ENCODE results near the gene C1orf105.
A peak's percentile ranks its signal among the peaks of the same experiment; 100 is the strongest.

The C1orf105 gene

GRCh38 chr1:172442404-172442803, 21.9 kb downstream of the C1orf105 start:
- H3K27me3 ChIP-seq (replicated peaks; ENCODE audit: insufficient read depth, low read length): no peaks in the 10 kb centered on the region
- no peak overlapping the region for H3K27ac ChIP-seq (ENCODE audit: low read length)
- no peaks in the 10 kb centered on the region for H3K9me2 ChIP-seq (replicated peaks; ENCODE audit: insufficient read depth, low read length)
- no peaks in the 10 kb centered on the region for H3K9me3 ChIP-seq (replicated peaks; ENCODE audit: insufficient read depth, low read length)
- H3K79me2 ChIP-seq (ENCODE audit: low read length): peaks cover 27% of the 10 kb centered on the region
- TF ChIP-seq CTCF (IDR thresholded peaks at IDR 0.05; ENCODE audit: low read length): no peak
- no peak for TF ChIP-seq EZH2phosphoT487 (IDR thresholded peaks at IDR 0.05; ENCODE audit: low read length)
- no peak for TF ChIP-seq EZH2 (optimal IDR thresholded peaks at IDR 0.05; ENCODE audit: low read depth, low read length)
- H3K9ac ChIP-seq (ENCODE audit: low read length): no peak overlapping the region
- H3K36me3 ChIP-seq (replicated peaks; ENCODE audit: insufficient read depth, low read length): 0 out of 2 replicates have a peak, but pooled peaks cover 4% of the 10 kb centered on the region
- H4K20me1 ChIP-seq (ENCODE audit: insufficient read depth, low read length): no peaks in the 10 kb centered on the region
- no peaks in the 10 kb centered on the region for H3F3A ChIP-seq (ENCODE audit: insufficient read depth, low read length)
- peak overlapping the region; percentile 76; the same call in 1 of the 2 replicates for H3K4me2 ChIP-seq (ENCODE audit: low read depth, low read length)
- H3K4me3 ChIP-seq (ENCODE audit: low read length): no peak overlapping the region
- H3K4me1 ChIP-seq (ENCODE audit: low read length): peaks cover 7% of the 10 kb centered on the region
- no peak for DNase-seq
- H2AFZ ChIP-seq (ENCODE audit: low read length): no peak overlapping the region

- no peaks in the 10 kb centered on the region for H3K27me3 ChIP-seq (replicated peaks; ENCODE audit: insufficient read depth, low read length)
Observed at GRCh38 chr1:172442843-172443565, 22.5 kb downstream of the C1orf105 start.

GRCh38 chr1:172443666-172444453, 23.4 kb downstream of the C1orf105 start, which contains the start of gene PIGC:
TSS of gene PIGC (minus strand) at chr1:172444069. CDS start at chr1:172442622, 1,447 bp downstream.
- Histone ChIP-seq H3K9me2 (replicated peaks; ENCODE audit: insufficient read depth, low read length) (no peaks in the 10 kb centered on the region), H3K9ac (ENCODE audit: low read length) (peak within 1 kb of the TSS; percentile 84), H2AFZ (ENCODE audit: low read length) (peak within 1 kb of the TSS; percentile 88), H3K27me3 (replicated peaks; ENCODE audit: insufficient read depth, low read length) (no peaks in the 10 kb centered on the region), H3K4me1 (ENCODE audit: low read length) (peaks cover 7% of the 10 kb centered on the region), H3K4me2 (ENCODE audit: low read depth, low read length) (peak within 1 kb of the TSS; percentile 76), H3K36me3 (replicated peaks; ENCODE audit: insufficient read depth, low read length) (0 out of 2 replicates have a peak, but pooled peaks cover 4% of the 10 kb centered on the region), H3K27ac (ENCODE audit: low read length) (no peak within 1 kb of the TSS), H3K9me3 (replicated peaks; ENCODE audit: insufficient read depth, low read length) (no peaks in the 10 kb centered on the region), H4K20me1 (ENCODE audit: insufficient read depth, low read length) (no peaks in the 10 kb centered on the region), H3K79me2 (ENCODE audit: low read length) (peaks cover 27% of the 10 kb centered on the region), H3F3A (ENCODE audit: insufficient read depth, low read length) (no peaks in the 10 kb centered on the region), H3K4me3 (ENCODE audit: low read length) (peak within 1 kb of the TSS; percentile 78)
- peak; percentile 95 for TF ChIP-seq CTCF (IDR thresholded peaks at IDR 0.05; ENCODE audit: low read length)
- TF ChIP-seq EZH2 (optimal IDR thresholded peaks at IDR 0.05; ENCODE audit: low read depth, low read length): no peak
- no peak for TF ChIP-seq EZH2phosphoT487 (IDR thresholded peaks at IDR 0.05; ENCODE audit: low read length)
- peak; percentile 96 for DNase-seq

More at GRCh38 chr1:172442843-172443565, 22.5 kb downstream of the C1orf105 start:
- H3K36me3 ChIP-seq (replicated peaks; ENCODE audit: insufficient read depth, low read length): 0 out of 2 replicates have a peak, but pooled peaks cover 4% of the 10 kb centered on the region
- H3K4me2 ChIP-seq (ENCODE audit: low read depth, low read length): peak overlapping the region; percentile 76
- H3K4me3 ChIP-seq (ENCODE audit: low read length): peak overlapping the region; percentile 78
- DNase-seq: no peak
- peak overlapping the region; percentile 84; the same call in 1 of the 2 replicates for H3K9ac ChIP-seq (ENCODE audit: low read length)
- peaks cover 27% of the 10 kb centered on the region for H3K79me2 ChIP-seq (ENCODE audit: low read length)
- no peaks in the 10 kb centered on the region for H3F3A ChIP-seq (ENCODE audit: insufficient read depth, low read length)
- peak overlapping the region; percentile 88 for H2AFZ ChIP-seq (ENCODE audit: low read length)
- no peaks in the 10 kb centered on the region for H4K20me1 ChIP-seq (ENCODE audit: insufficient read depth, low read length)
- no peaks in the 10 kb centered on the region for H3K9me2 ChIP-seq (replicated peaks; ENCODE audit: insufficient read depth, low read length)
- TF ChIP-seq EZH2 (optimal IDR thresholded peaks at IDR 0.05; ENCODE audit: low read depth, low read length): no peak
- peaks cover 7% of the 10 kb centered on the region for H3K4me1 ChIP-seq (ENCODE audit: low read length)
- no peak overlapping the region for H3K27ac ChIP-seq (ENCODE audit: low read length)
- H3K9me3 ChIP-seq (replicated peaks; ENCODE audit: insufficient read depth, low read length): no peaks in the 10 kb centered on the region

Measured in MM.1S (cell line).